Stimulated activated CD8-positive, alpha-beta memory T cell treated with anti-CD3 and anti-CD28 coated beads, Interleukin-7, amount 100 ng/mL, for 48 hours (primary cell): Measurements from ENCODE around the gene PPP2R3C.
"Not testable (repeated sequence)": the region's sequence is repeated elsewhere in the genome, so short reads cannot be mapped to it uniquely, and the experiment has no call there.

Experiments used
- DNase-seq, 2 donors: peaks; one replicate each; pipeline ENCODE4 v3.0.0-alpha.2; 2020; ENCODE audit warnings: low read depth in 1 of 2; ENCODE audit errors: extremely low read depth in 1 of 2

Gene PPP2R3C

DNA sequence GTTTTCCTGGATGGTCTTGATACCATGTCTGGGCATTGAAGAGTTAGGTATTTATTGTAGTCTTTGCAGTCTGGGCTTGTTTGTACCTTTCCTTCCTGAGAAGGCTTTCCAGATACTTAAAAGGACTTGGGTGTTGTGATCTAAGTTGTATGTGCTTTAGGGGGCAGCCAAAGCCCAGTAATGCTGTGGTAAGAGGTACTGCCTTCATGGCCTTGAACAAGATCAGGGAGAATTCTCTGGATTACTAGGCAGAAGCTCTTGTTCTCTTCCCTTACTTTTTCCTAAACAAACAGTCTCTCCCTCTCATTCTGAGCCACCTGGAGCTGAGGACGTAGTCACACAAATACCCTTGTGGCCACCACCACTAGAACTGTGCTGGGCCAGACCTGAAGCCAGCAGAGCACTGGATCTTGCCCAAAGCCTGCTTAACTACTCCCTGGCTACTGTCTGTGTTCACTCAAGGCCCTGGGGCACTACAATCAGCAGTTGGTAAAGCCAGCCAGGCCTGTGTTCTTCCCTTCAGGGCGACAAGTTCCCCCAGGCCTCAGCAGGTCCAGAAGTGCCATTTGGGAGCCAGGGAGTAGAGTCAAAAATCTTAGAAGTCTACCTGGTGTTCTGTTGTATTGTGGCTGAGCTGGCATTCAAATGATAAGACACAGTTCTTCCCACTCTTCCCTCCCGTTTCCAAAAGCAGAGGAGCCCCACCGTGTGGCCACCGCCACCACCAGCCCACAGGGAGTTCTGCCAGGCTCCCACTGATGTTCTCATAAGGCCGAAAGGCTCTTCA is 11.9 kb upstream of the PPP2R3C start:
- no peak for DNase-seq

DNA sequence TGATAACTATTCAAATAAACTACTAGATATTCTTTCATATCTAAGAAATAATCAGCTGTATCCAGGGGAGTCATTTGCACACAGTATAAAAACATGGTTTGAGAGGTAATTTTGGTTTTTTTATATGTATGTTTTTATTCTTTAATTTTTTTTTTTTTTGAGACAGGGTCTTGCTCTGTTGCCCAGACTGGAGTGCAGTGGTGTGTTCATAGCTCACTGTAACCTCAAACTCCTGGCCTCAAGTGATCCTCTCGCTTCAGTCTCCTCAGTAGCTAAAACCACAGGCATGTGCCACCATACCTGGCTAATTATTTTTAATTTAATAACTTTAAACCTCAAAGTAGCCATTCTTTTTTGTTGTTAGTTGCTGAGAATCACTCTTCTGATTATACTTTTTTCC is 2.3 kb upstream of the PPP2R3C start:
- DNase-seq = no peak

DNA sequence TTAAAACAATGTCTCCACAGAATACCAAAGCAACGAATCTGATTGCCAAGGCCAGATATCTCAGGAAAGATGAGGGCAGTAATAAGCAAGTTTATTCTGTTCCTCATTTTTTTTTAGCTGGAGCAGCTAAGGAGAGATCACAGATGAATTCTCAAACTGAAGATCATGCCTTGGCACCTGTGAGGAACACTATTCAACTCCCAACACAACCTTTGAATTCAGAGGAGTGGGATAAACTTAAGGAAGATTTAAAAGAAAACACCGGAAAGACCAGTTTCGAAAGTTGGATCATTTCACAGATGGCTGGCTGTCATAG is 1.6 kb upstream of the PPP2R3C start:
- no peak for DNase-seq

GRCh38 chr14:35122696-35123387 is 1.1 kb upstream of the PPP2R3C start:
- DNase-seq = no peak

- DNase-seq = no peak
Observed at GRCh38 chr14:35121026-35121886, 534 bp downstream of the PPP2R3C start.

DNA sequence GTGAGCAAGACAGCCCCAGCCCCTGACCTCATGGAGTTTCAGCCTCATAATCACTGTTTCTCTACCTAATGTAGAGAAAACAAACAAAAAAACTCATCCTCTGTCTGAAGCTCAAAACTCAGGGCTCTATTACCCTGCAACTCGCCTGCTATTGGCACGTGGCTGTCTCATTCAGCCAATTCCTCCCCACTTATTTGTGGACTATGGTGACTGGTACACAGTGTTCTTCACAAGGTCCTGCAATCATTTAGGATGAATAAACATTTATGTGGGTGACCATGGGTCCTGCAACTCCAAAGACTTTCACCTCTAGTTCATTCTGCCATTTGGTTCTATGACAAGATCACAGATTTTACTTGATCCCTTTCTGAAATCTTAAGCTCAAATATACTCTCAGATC is 4.7 kb downstream of the PPP2R3C start:
- DNase-seq = no peak

DNA sequence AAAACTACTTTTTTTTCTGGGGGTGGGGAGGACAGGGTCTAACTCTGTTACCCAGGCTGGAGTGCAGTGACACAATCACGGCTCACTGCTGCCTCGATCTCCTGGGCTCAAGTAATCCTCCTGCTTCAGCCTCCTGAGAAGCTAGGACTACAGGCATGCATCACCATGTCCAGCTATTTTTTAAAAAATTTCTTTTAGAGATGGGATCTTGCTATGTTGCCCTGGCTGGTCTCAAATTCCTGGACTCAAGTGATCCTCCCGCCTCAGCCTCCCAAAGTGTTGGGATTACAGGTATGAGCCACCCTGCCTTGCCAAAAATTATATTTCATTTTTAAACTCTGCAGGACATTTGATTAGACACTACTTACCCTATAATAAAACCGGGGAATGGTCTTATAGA is 5.5 kb downstream of the PPP2R3C start:
- DNase-seq = no peak

DNA sequence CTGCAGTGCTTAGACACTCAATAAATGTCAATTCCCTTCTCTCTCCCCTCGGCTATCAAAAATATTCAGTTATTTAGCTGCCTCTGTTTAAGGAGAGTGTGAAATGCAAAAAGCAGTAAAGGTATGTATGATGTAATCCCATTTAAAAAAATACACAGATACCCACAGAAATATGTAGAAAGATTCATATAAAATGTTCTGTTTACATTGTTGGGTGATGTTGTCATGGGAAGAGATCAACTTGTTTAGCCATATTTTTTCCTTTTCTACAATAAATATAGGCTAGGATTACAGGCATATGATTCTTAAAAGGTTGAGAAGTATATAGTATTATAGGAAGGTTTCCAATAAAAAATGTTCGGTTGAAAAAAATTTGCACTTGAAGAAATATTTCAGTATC is 7.8 kb downstream of the PPP2R3C start:
- no peak for DNase-seq

GRCh38 chr14:35113308-35113950 is 8.4 kb downstream of the PPP2R3C start:
- no peak for DNase-seq

DNA sequence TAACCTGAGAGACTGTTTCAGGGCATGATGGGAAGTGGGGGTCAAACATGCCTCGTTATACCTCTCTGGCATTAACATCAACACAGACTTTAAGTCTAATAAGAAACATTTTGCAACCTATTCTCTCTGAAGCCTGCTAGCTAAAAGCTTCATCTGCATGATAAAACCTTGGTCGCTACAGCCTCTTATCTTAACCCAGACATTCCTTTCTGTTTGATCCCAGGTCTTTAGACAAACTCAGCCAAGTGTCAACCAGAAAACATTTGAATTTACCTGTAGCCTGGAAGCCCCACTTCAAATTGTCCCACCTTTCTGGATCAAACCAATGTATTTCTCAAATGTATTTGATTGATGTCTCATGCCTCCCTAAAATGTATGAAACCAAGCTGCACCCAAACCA is 9.1 kb downstream of the PPP2R3C start:
- DNase-seq = no peak

GRCh38 chr14:35107866-35108265 is 13.9 kb downstream of the PPP2R3C start:
- no peak for DNase-seq

DNA sequence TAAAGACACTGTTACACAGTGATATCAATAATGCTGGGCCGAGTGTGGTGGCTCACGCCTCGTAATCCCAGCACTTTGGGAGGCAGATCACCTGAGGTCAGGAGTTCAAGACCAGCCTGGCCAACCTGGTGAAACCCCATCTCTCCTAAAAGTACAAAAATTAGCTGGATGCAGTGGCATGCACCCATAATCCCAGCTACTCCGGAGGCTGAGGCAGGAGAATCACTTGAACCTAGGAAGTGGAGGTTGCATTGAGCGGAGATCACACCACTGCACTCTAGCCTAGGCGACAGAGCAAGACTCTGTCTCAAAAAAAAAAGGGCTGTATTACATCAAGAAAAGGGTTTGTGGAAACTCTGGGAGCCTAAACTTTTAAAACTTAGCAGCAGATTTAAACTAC is 27.1 kb downstream of the PPP2R3C start:
- not testable (repeated sequence) for DNase-seq

- no peak for DNase-seq
Observed at GRCh38 chr14:35088514-35088913, 33.3 kb downstream of the PPP2R3C start.

DNA sequence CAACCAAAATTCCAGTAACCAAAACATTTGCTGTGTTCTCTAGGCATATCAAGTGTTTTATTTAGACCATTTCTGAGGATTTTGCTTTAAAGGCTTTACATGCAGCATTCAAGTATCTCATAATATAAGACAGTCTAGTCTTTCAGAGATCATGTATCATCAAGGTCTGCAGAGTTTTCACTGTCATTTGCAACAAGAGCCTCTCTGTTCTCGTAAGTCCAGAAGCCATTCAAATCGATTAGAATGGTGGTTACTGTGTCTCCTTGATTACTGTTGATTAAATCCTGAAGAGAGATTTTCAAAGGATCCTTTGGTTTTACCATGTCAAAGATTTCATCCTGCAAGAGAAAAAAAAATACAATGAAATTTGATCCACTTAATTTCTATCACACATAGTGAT is 36.3 kb downstream of the PPP2R3C start:
- no peak for DNase-seq

GRCh38 chr14:35083530-35084150 is 38.1 kb downstream of the PPP2R3C start:
- no peak for DNase-seq

DNA sequence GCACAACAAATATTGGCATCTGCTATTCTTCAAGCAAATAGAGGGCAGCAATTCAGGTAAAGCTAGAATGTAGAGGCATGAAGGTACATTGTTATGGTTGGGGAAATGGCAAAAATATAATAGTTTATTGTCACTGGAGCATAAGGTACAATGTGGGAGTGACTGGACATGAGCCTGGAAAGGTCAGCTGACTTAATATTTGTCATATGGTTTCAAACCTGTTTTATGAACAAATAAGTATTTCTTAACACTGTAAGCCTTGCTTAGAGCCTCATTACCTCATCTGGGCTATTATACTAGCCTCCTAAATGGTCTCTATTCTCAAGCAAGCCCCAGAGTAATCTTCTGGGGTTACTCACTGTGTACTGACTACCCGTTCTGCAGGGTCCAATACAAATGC is 42.0 kb downstream of the PPP2R3C start:
- DNase-seq = no peak

DNA sequence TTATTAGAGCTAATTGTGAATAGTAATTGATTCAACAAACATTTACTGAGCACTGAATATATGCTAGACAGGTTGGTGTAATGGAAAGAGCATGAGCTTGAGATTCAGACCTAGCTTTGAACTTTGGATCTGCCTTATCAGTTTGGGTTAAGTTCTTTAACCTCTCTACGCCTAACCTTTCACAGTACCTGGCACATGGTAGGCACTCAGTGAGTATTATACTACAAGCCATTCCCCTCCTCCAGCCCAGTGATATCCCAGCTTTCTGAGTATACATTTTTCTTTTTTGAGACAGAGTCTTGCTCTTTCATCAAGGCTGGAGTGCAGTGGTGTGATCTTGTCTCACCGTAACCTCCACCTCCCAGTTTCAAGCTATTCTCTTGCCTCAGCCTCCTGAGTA is 43.7 kb downstream of the PPP2R3C start:
- no peak for DNase-seq

GRCh38 chr14:35073486-35073885 is 48.3 kb downstream of the PPP2R3C start:
- DNase-seq = no peak

- DNase-seq = no peak
Observed at GRCh38 chr14:35072226-35072625, 49.6 kb downstream of the PPP2R3C start.

DNA sequence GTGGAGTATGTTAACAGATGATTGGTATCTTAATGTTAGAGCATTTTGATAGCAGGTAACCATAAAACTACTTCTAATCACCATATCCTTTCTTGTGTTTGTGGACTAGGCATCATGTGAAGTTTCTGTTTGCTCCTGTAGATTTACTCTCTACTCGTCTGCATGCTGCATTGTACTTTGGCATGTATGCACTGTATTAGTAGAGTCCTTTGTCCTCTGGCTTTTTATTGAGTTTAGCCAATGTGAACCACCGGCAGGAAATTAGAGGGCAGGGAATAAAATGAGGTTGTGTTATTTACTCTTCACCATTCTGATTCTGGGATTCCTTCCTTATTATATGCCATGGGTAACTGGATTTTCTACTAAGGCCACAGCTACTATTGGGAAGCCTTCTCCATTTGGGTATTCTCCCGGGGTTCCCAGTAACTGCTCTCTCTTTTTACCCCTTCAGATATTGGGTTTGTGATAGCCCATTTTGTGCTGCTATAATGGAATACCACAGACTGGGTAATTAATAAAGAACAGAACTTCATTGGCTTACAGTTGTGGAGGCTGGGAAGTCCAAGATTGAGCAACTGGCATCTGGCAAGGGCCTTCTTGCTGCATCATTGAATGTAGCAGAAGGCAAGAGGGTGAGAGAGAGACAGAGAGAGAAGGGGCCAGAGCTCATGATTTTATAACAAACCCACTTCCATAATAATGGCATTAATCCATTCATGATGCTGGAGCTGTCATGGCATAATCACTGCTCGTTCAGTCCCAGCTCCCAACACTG is 53.4 kb downstream of the PPP2R3C start:
- no peak for DNase-seq
